Common myeloid progenitor, CD34-positive (primary cell): ENCODE results near the gene CLDN14.

ENCODE experiments used
- CTCF ChIA-PET: fragments of 350-600 bp; sonication (Branson Sonifier 250); formaldehyde crosslinking; loops from one replicate; lab custom pipeline; 2021; ENCODE audit warnings: antibody characterized with exemption; lab: Charles Lee
- POLR2A ChIA-PET: fragments of 350-600 bp; sonication (Branson Sonifier 250); formaldehyde crosslinking; loops from one replicate; lab custom pipeline; 2021; ENCODE audit warnings: antibody characterized with exemption; lab: Charles Lee
- DNase-seq, 3 donors: peaks; one replicate each; pipeline versions ENCODE4 v3.0.0 to v3.0.0-alpha.2; 2013
- H3K27ac ChIP-seq, 2 experiments: 1 replicate in 1 of 2; 2 replicates in 1 of 2; pipeline ENCODE4 v1.7.0; 2013; ENCODE audit warnings: inconsistent platforms in 2 of 2, low read length in 2 of 2, mild to moderate bottlenecking in 2 of 2, low read depth in 1 of 2, moderate library complexity in 1 of 2; ENCODE audit not compliant: severe bottlenecking in 2 of 2, insufficient read depth in 1 of 2, poor library complexity in 1 of 2
- H3K27me3 ChIP-seq, 5 experiments: replicated peaks in 2 of 5; 1 replicate in 3 of 5; 2 replicates in 2 of 5; pipeline versions ENCODE4 v1.6.1 to v1.7.0; 2013; ENCODE audit warnings: low read length in 4 of 5, mild to moderate bottlenecking in 2 of 5, moderate library complexity in 2 of 5, inconsistent platforms in 1 of 5; ENCODE audit not compliant: insufficient read depth in 5 of 5, control insufficient read depth in 4 of 5
- H3K36me3 ChIP-seq, 4 experiments: 1 replicate in 2 of 4; 2 replicates in 2 of 4; pipeline versions ENCODE4 v1.6.1 to v1.7.0; 2013; ENCODE audit warnings: low read length in 3 of 4, control low read depth in 1 of 4, mild to moderate bottlenecking in 1 of 4; ENCODE audit not compliant: control insufficient read depth in 4 of 4, insufficient read depth in 4 of 4
- H3K4me1 ChIP-seq, 4 experiments: 1 replicate in 3 of 4; 2 replicates in 1 of 4; pipeline versions ENCODE4 v1.6.1 to v1.7.1; 2013; ENCODE audit warnings: low read length in 3 of 4, mild to moderate bottlenecking in 3 of 4, control low read depth in 1 of 4, inconsistent platforms in 1 of 4, moderate library complexity in 1 of 4; ENCODE audit not compliant: control insufficient read depth in 4 of 4, insufficient read depth in 4 of 4; ENCODE audit errors: control extremely low read depth in 1 of 4
- H3K4me3 ChIP-seq, 7 experiments: 1 replicate in 4 of 7; 2 replicates in 3 of 7; pipeline versions ENCODE4 v1.5.1 to v1.7.0; 2013; ENCODE audit warnings: mild to moderate bottlenecking in 7 of 7, low read length in 6 of 7, moderate library complexity in 6 of 7, inconsistent platforms in 2 of 7, low read depth in 2 of 7, control low read depth in 1 of 7; ENCODE audit not compliant: insufficient read depth in 4 of 7, control insufficient read depth in 1 of 7; ENCODE audit errors: extremely low read depth in 1 of 7
- H3K9me3 ChIP-seq, 5 experiments: 1 replicate in 4 of 5; 2 replicates in 1 of 5; pipeline versions ENCODE4 v1.6.1 to v1.7.1; 2013; ENCODE audit warnings: low read length in 4 of 5, mild to moderate bottlenecking in 2 of 5, inconsistent platforms in 1 of 5, low read depth in 1 of 5, moderate library complexity in 1 of 5; ENCODE audit not compliant: control insufficient read depth in 4 of 5, insufficient read depth in 2 of 5; ENCODE audit errors: control extremely low read depth in 1 of 5
- WGBS: methylation state at CpG from one replicate; pipeline ENCODE4 v1.1.5; 2013; ENCODE audit not compliant: insufficient coverage; 5-methylcytosine and 5-hydroxymethylcytosine counted together

Gene CLDN14

GRCh38 chr21:36424592-36424991, 55.3 kb downstream of the CLDN14 start:
- H3K4me3 ChIP-seq = no peak overlapping the region

GRCh38 chr21:36423771-36424433, 56.0 kb downstream of the CLDN14 start:
- no peaks in the 10 kb centered on the region for H3K27me3 ChIP-seq
- ChIA-PET POLR2A (no interaction called here), CTCF (interaction anchor here (1.4 to 2.7 kb wide), 7 partner anchors 13 to 267 kb away, joined by 3 to 21 read pairs (median 6); no protein-coding TSS in a partner anchor)
- peaks cover 0 to 22% (median 15%) of the 10 kb centered on the region in 4 experiments for H3K4me1 ChIP-seq
- no peaks in the 10 kb centered on the region for H3K9me3 ChIP-seq
- H3K27ac ChIP-seq = no peak overlapping the region
- WGBS = 33% methylated on average over 10 of the region's 12 CpGs
- H3K36me3 ChIP-seq = peaks cover 0 to 9% (median 0%) of the 10 kb centered on the region in 4 experiments
- peak in 2 of 3 donors; percentile 78 to 85 for DNase-seq
- H3K4me3 ChIP-seq = no peak overlapping the region

More at GRCh38 chr21:36424592-36424991, 55.3 kb downstream of the CLDN14 start:
- H3K27me3 ChIP-seq = no peaks in the 10 kb centered on the region
- peaks cover 0 to 29% (median 22%) of the 10 kb centered on the region in 4 experiments for H3K4me1 ChIP-seq
- H3K27ac ChIP-seq = no peak overlapping the region
- POLR2A ChIA-PET = no interaction called here
- H3K9me3 ChIP-seq = no peaks in the 10 kb centered on the region
- DNase-seq = no peak
- over 99% methylated on average over 8 of the region's 8 CpGs for WGBS
- peaks cover 0 to 8% (median 0%) of the 10 kb centered on the region in 4 experiments for H3K36me3 ChIP-seq
- CTCF ChIA-PET = interaction anchor here (0.9 to 1.5 kb wide), 2 partner anchors 13 to 29 kb away, joined by 3 read pairs; no protein-coding TSS in a partner anchor

- 72% methylated on average over 25 of the region's 28 CpGs for WGBS
Observed at GRCh38 chr21:36422279-36423098, 57.4 kb downstream of the CLDN14 start.

GRCh38 chr21:36420571-36421339, 59.2 kb downstream of the CLDN14 start:
- no peak for DNase-seq
- peaks cover 0 to 16% (median 9%) of the 10 kb centered on the region in 4 experiments for H3K4me1 ChIP-seq
- no peak overlapping the region for H3K4me3 ChIP-seq
- no peak overlapping the region for H3K27ac ChIP-seq
- H3K27me3 ChIP-seq = no peaks in the 10 kb centered on the region
- peaks cover 0 to 27% (median 8%) of the 10 kb centered on the region in 4 experiments for H3K36me3 ChIP-seq
- no peaks in the 10 kb centered on the region for H3K9me3 ChIP-seq
- CTCF ChIA-PET = interaction anchor here (0.6 to 2.1 kb wide), 3 partner anchors 9 to 83 kb away, joined by 3 to 12 read pairs (median 11); no protein-coding TSS in a partner anchor
- POLR2A ChIA-PET = no interaction called here
- WGBS = 94% methylated on average over 17 of the region's 18 CpGs

More at GRCh38 chr21:36422279-36423098, 57.4 kb downstream of the CLDN14 start:
- Histone ChIP-seq H3K36me3 (peaks cover 0 to 17% (median under 1%) of the 10 kb centered on the region in 4 experiments), H3K27ac (no peak overlapping the region), H3K4me3 (no peak overlapping the region), H3K27me3 (no peaks in the 10 kb centered on the region), H3K9me3 (no peaks in the 10 kb centered on the region), H3K4me1 (peaks cover 0 to 16% (median 9%) of the 10 kb centered on the region in 4 experiments)
- DNase-seq = peak; percentile 65 to 77 (median 71)
- CTCF ChIA-PET = interaction anchor here (0.9 to 2.7 kb wide), 17 partner anchors 8 to 278 kb away, joined by 3 to 21 read pairs (median 4); no protein-coding TSS in a partner anchor
- POLR2A ChIA-PET = no interaction called here

GRCh38 chr21:36419996-36420395, 59.9 kb downstream of the CLDN14 start:
- ChIA-PET CTCF (interaction anchor here (0.7 to 2.1 kb wide), 9 partner anchors 9 to 211 kb away, joined by 3 to 12 read pairs (median 3); no protein-coding TSS in a partner anchor), POLR2A (no interaction called here)
- no peaks in the 10 kb centered on the region for H3K9me3 ChIP-seq
- 0% methylated on average over 2 of the region's 8 CpGs for WGBS
- H3K27ac ChIP-seq = no peak overlapping the region
- H3K27me3 ChIP-seq = no peaks in the 10 kb centered on the region
- peak; percentile 88 to 91 (median 90) for DNase-seq
- H3K4me1 ChIP-seq = peaks cover 0 to 16% (median 9%) of the 10 kb centered on the region in 4 experiments
- H3K4me3 ChIP-seq = no peak overlapping the region
- peaks cover 0 to 34% (median 10%) of the 10 kb centered on the region in 4 experiments for H3K36me3 ChIP-seq

- Histone ChIP-seq H3K4me1 (peaks cover 0 to 16% (median 9%) of the 10 kb centered on the region in 4 experiments), H3K9me3 (no peaks in the 10 kb centered on the region), H3K4me3 (no peak overlapping the region), H3K27ac (no peak overlapping the region), H3K36me3 (peaks cover 0 to 38% (median 12%) of the 10 kb centered on the region in 4 experiments), H3K27me3 (no peaks in the 10 kb centered on the region)
- ChIA-PET POLR2A (no interaction called here), CTCF (interaction anchor here (0.7 to 2.1 kb wide), 9 partner anchors 10 to 212 kb away, joined by 3 to 12 read pairs (median 3); no protein-coding TSS in a partner anchor)
- 91% methylated on average over 11 of the region's 14 CpGs for WGBS
- DNase-seq = no peak
Observed at GRCh38 chr21:36419241-36419640, 60.7 kb downstream of the CLDN14 start.
